Spleen (tissue), 11 donors: Measurements from ENCODE around the gene TMEM269. TPM values are rescaled to one million over a fixed set of nuclear protein-coding genes. Genes with fewer than 3 reads are reported as not detected.
A peak's percentile ranks its signal among the peaks of the same experiment; 100 is the strongest.
"Not testable (repeated sequence)": the region's sequence is repeated elsewhere in the genome, so short reads cannot be mapped to it uniquely, and the experiment has no call there.

ENCODE experiments used
- DNase-seq: peaks from one replicate; pipeline ENCODE4 v3.0.0-alpha.2; 2020
- H3K27ac ChIP-seq, 8 donors: fragments of 200-600 bp; sonication (generic) in 7 of 8; 1 replicate in 4 of 8; 2 replicates in 4 of 8; pipeline versions ENCODE4 v1.5.0 to v1.8.0; 2016 to 2021; ENCODE audit warnings: inconsistent platforms in 4 of 8, mild to moderate bottlenecking in 4 of 8, moderate library complexity in 1 of 8
- H3K27me3 ChIP-seq, 7 donors: fragments of 200-600 bp; sonication (generic) in 6 of 7; replicated peaks in 1 of 7; 1 replicate in 4 of 7; 2 replicates in 3 of 7; pipeline versions ENCODE4 v1.5.0 to v1.8.0; 2016 to 2021; ENCODE audit warnings: inconsistent platforms in 3 of 7, mild to moderate bottlenecking in 1 of 7
- H3K36me3 ChIP-seq, 6 donors: fragments of 200-600 bp; sonication (generic) in 5 of 6; 1 replicate in 4 of 6; 2 replicates in 2 of 6; pipeline versions ENCODE4 v1.5.0 to v1.8.0; 2016 to 2021; ENCODE audit warnings: inconsistent platforms in 2 of 6
- H3K4me1 ChIP-seq, 6 donors: fragments of 200-600 bp; sonication (generic) in 5 of 6; 1 replicate in 3 of 6; 2 replicates in 3 of 6; pipeline versions ENCODE4 v1.5.0 to v1.8.0; 2016 to 2021; ENCODE audit warnings: inconsistent platforms in 3 of 6
- H3K4me3 ChIP-seq, 8 donors: fragments of 200-600 bp; sonication (generic) in 7 of 8; 1 replicate in 4 of 8; 2 replicates in 4 of 8; pipeline versions ENCODE4 v1.5.0 to v1.8.0; 2016 to 2021; ENCODE audit warnings: inconsistent platforms in 4 of 8, mild to moderate bottlenecking in 4 of 8, moderate library complexity in 2 of 8
- H3K9me3 ChIP-seq, 8 donors: fragments of 200-600 bp; sonication (generic) in 7 of 8; 1 replicate in 4 of 8; 2 replicates in 4 of 8; pipeline versions ENCODE4 v1.5.0 to v1.8.0; 2016 to 2021; ENCODE audit warnings: inconsistent platforms in 4 of 8
- CTCF ChIP-seq, 11 experiments: fragments of 200-600 bp in 7 of 11; fragments of 450-650 bp in 4 of 11; sonication (generic) in 4 of 11; IDR thresholded peaks in 8 of 11; conservative IDR thresholded peaks in 3 of 11; 1 replicate in 7 of 11; 2 replicates in 4 of 11; pipeline versions ENCODE4 v1.4.0 to v1.8.0; 2016 to 2021; ENCODE audit warnings: antibody characterized with exemption in 11 of 11, inconsistent platforms in 4 of 11, mild to moderate bottlenecking in 1 of 11
- POLR2A ChIP-seq, 3 donors: fragments of 450-650 bp; IDR thresholded peaks; one replicate each; pipeline ENCODE4 v1.5.1; 2017; ENCODE audit warnings: antibody characterized with exemption in 3 of 3, mild to moderate bottlenecking in 1 of 3
- POLR2AphosphoS5 ChIP-seq, 3 donors: sonication (generic); formaldehyde crosslinking; IDR thresholded peaks; one replicate each; pipeline ENCODE4 v1.5.1; 2017; ENCODE audit warnings: antibody characterized with exemption in 3 of 3
- WGBS, 5 donors: extraction: QIAGEN DNeasy Blood & Tissue Kit in 3 of 5; methylation state at CpG; one replicate each; pipeline versions ENCODE4 v1.1.5 to v1.1.7; 2013 to 2018; 5-methylcytosine and 5-hydroxymethylcytosine counted together
- intact Hi-C: fragments of 100-400 bp; cut with DNase I; formaldehyde crosslinking; loops from one replicate; pipeline ENCODE4 v1.15.0; 2023; ENCODE audit warnings: low total_unique reads
- polyA plus RNA-seq, 3 donors: library from polyadenylated mRNA; stranded (reverse); fragments of 200-250 nt; gene quantifications; one replicate each; pipeline ENCODE4 v1.2.1, GENCODE V29; 2013
- total RNA-seq, 7 donors: library from RNA; depleted of rRNA in 3 of 7; stranded (reverse); fragments of >200 nt in 3 of 7; fragmentation: NEBNext Ultra II Directional in 4 of 7; extraction: Animal tissue kit (Norgen Biotek cat#: 25700) in 4 of 7; gene quantifications; one replicate each; pipeline versions ENCODE4 v1.1.0 to v1.2.1, GENCODE V29; 2016 to 2021
- donor health status: healthy with polysubstance abuse.
- donor health status: DM: no; HTN: no; CAD: no; lungs with moderate emphysema.
- donor health status: DM: no; HTN: no; CAD: no.
- donor health status: Bipolar disorder and iron deficiency.
- donor health status: healthy.
- donor health status: DM: no; HTN: no; CAD: no.
- donor health status: DM: yes; HTN: yes; CAD: no.

Gene TMEM269
- total and polyA plus RNA-seq, 10 donors = 0.03 to 1.6 (median 0.26) TPM; not detected in 1

GRCh38 chr1:42748461-42749410 lies 36.1 kb upstream of the TMEM269 start:
- peak overlapping the region in 6 of 8 donors; percentile 20 to 65 (median 54) for H3K27ac ChIP-seq
- WGBS, 5 donors = 64 to 87% (median 67%) methylated on average over 13 to 14 of the region's 14 CpGs
- peaks cover 8 to 79% (median 50%) of the 10 kb centered on the region in 6 donors for H3K36me3 ChIP-seq
- intact Hi-C loops = loop anchor here (5.0 kb wide), 1 partner anchor 171 kb away; no protein-coding TSS in a partner anchor
- peaks cover 0 to 42% (median 11%) of the 10 kb centered on the region in 6 donors for H3K4me1 ChIP-seq
- H3K27me3 ChIP-seq = no peaks in the 10 kb centered on the region
- H3K9me3 ChIP-seq = no peaks in the 10 kb centered on the region
- TF ChIP-seq POLR2A (IDR thresholded peaks at IDR 0.05) (no peak), CTCF (IDR thresholded peaks at IDR 0.05 in 8 of 11, conservative IDR thresholded peaks at IDR 0.05 in 3 of 11) (no peak), POLR2AphosphoS5 (IDR thresholded peaks at IDR 0.05) (peak in 1 of 3 donors; percentile 14)
- no peak for DNase-seq
- H3K4me3 ChIP-seq = no peak overlapping the region

- intact Hi-C loops = no loop called here
- TF ChIP-seq POLR2AphosphoS5 (IDR thresholded peaks at IDR 0.05) (no peak), POLR2A (IDR thresholded peaks at IDR 0.05) (no peak), CTCF (IDR thresholded peaks at IDR 0.05 in 8 of 11, conservative IDR thresholded peaks at IDR 0.05 in 3 of 11) (no peak)
- Histone ChIP-seq H3K36me3 (peaks cover 8 to 92% (median 63%) of the 10 kb centered on the region in 6 donors), H3K9me3 (no peaks in the 10 kb centered on the region), H3K4me3 (no peak overlapping the region), H3K27ac (peak overlapping the region in 2 of 8 donors; percentile 60 to 65), H3K27me3 (no peaks in the 10 kb centered on the region), H3K4me1 (peaks cover 0 to 52% (median 11%) of the 10 kb centered on the region in 6 donors)
- 94 to 96% (median 96%) methylated on average over 11 to 12 of the region's 12 CpGs for WGBS, 5 donors
- no peak for DNase-seq
Observed at GRCh38 chr1:42750041-42750440, 34.8 kb upstream of the TMEM269 start.

- Histone ChIP-seq H3K4me1 (peaks cover 0 to 50% (median 11%) of the 10 kb centered on the region in 6 donors), H3K36me3 (peaks cover 10 to 95% (median 68%) of the 10 kb centered on the region in 6 donors), H3K27ac (peak overlapping the region in 1 of 8 donors; percentile 31)
- intact Hi-C loops, H3K4me3 ChIP-seq, DNase-seq, H3K9me3 ChIP-seq, H3K27me3 ChIP-seq: not testable (repeated sequence)
- WGBS, 5 donors = 85 to 92% (median 89%) methylated on average over 8 of the region's 8 CpGs
Observed at GRCh38 chr1:42751511-42752070, 33.2 kb upstream of the TMEM269 start.

- H3K27me3 ChIP-seq = no peaks in the 10 kb centered on the region
- H3K36me3 ChIP-seq = peaks cover 10 to 95% (median 67%) of the 10 kb centered on the region in 6 donors
- TF ChIP-seq CTCF (IDR thresholded peaks at IDR 0.05 in 8 of 11, conservative IDR thresholded peaks at IDR 0.05 in 3 of 11) (no peak), POLR2AphosphoS5 (IDR thresholded peaks at IDR 0.05) (no peak), POLR2A (IDR thresholded peaks at IDR 0.05) (no peak)
- H3K27ac ChIP-seq = peak overlapping the region in 1 of 8 donors; percentile 31
- intact Hi-C loops = no loop called here
- peaks cover 0 to 54% (median 15%) of the 10 kb centered on the region in 6 donors for H3K4me1 ChIP-seq
- H3K9me3 ChIP-seq = no peaks in the 10 kb centered on the region
- DNase-seq = no peak
- 88 to 98% (median 93%) methylated on average over 4 to 6 of the region's 6 CpGs for WGBS, 5 donors
- H3K4me3 ChIP-seq = no peak overlapping the region
Observed at GRCh38 chr1:42752284-42752683, 32.5 kb upstream of the TMEM269 start.
